Mesodermal cell (in vitro differentiated cells): ENCODE measurements around the gene PGBD5.

Experiments
- H3K27ac ChIP-seq: 2 replicates; pipeline ENCODE4 v1.7.0; 2013; ENCODE audit warnings: mild to moderate bottlenecking, low read depth, low read length, moderate library complexity; ENCODE audit not compliant: severe bottlenecking
- H3K36me3 ChIP-seq: 2 replicates; pipeline ENCODE4 v1.7.1; 2013; ENCODE audit warnings: mild to moderate bottlenecking, low read length, moderate library complexity; ENCODE audit not compliant: control insufficient read depth, insufficient read depth
- H3K4me1 ChIP-seq: one replicate; pipeline ENCODE4 v1.7.1; 2013; ENCODE audit warnings: mild to moderate bottlenecking, low read length; ENCODE audit not compliant: insufficient read depth, control insufficient read depth, poor library complexity, severe bottlenecking
- H3K4me3 ChIP-seq: 2 replicates; pipeline ENCODE4 v1.7.0; 2013; ENCODE audit warnings: low read length, control low read depth, mild to moderate bottlenecking; ENCODE audit not compliant: insufficient read depth, poor library complexity, severe bottlenecking; ENCODE audit errors: extremely low read depth
- H3K9me3 ChIP-seq: 2 replicates; pipeline ENCODE4 v1.7.1; 2013; ENCODE audit warnings: mild to moderate bottlenecking, low read length, moderate library complexity; ENCODE audit not compliant: control insufficient read depth
- WGBS, 2 experiments: methylation state at CpG; one replicate each; pipeline ENCODE4 v1.1.5; 2013; ENCODE audit warnings: missing lambda C conversion rate in 2 of 2; ENCODE audit not compliant: insufficient coverage in 2 of 2; 5-methylcytosine and 5-hydroxymethylcytosine counted together

PGBD5 gene

DNA sequence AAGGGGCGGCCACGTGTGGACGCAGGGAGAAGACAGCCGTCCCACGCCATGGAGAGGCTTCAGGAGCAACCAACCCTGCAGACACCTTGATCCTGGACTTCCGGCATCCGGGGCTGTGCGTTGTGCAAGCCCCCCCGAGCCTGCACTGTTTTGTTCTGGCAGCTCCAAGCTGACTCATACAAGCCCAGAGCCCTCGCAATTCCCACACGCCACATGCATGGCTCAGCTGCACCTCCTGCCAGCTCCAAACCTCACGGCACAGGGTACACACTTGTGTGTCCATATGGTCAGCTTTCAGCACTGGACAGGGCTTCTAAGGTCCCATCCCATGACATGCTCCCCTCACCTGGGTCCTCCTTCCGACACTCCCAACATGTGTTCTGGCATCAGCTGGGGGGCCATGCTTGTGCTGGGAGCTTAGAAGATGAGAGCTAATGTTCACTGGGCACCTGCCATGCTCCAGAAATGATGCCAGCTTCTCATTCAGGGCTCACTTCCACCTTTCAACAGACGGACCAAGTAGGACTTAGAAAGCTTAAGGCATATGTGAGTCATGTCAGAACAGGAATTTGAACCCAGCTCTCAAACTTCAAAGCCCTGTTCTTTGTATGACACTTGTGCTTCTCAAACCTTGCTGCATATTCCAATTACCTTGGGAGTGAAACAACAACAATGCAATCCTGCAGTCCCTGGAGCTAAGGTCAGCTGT is 137.3 kb downstream of the PGBD5 start:
- whole genome bisulfite sequencing, 2 experiments, result 93 to 94% methylated on average over 12 to 13 of the region's 14 CpGs
- Histone ChIP-seq H3K36me3 (peaks cover 5% of the 10 kb centered on the region), H3K9me3 (no peaks in the 10 kb centered on the region), H3K4me3 (no peak overlapping the region), H3K27ac (no peak overlapping the region), H3K4me1 (no peaks in the 10 kb centered on the region)

DNA sequence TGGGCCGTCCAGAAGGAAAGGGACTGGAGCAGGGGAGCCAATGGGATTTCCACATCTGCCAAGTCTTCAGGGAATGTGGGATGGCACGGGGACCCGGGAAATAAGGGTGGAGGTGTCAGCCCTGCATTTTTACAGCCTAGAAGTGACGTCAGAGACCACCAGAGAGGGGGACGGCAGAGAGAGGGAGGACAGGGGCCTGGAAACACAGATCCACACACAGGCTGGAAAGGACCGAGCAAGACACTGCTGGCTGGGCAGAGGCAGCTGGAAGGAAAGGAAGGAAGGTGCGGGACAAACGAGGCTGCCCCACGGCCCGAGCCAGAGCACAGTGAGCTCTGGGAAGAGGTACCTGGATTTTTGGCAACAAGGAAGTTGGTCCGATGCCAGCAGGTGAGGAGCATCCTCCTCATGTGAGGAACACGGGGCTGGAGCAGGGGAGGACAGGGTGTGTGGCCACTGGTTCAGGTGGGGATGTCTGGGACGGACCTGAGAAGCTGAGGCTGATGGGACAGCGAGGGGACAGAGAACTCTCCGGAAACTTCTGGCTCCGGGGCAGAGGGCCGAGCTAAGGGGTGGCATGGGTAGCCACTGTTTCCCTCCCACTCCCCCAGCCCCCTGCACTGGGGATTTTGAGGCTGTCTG is 138.3 kb downstream of the PGBD5 start:
- Histone ChIP-seq H3K4me1 (no peaks in the 10 kb centered on the region), H3K36me3 (peaks cover 5% of the 10 kb centered on the region), H3K27ac (no peak overlapping the region), H3K4me3 (no peak overlapping the region), H3K9me3 (no peaks in the 10 kb centered on the region)
- WGBS, 2 experiments, result 84 to 87% methylated on average over 14 of the region's 17 CpGs

- Histone ChIP-seq H3K4me1 (no peaks in the 10 kb centered on the region), H3K36me3 (peaks cover 5% of the 10 kb centered on the region), H3K27ac (no peak overlapping the region), H3K9me3 (no peaks in the 10 kb centered on the region), H3K4me3 (no peak overlapping the region)
- WGBS, 2 experiments, result 92% methylated on average over 2 to 7 of the region's 10 CpGs
These were observed 139.3 kb downstream of the PGBD5 start for GRCh38 chr1:230286890-230287269.

DNA sequence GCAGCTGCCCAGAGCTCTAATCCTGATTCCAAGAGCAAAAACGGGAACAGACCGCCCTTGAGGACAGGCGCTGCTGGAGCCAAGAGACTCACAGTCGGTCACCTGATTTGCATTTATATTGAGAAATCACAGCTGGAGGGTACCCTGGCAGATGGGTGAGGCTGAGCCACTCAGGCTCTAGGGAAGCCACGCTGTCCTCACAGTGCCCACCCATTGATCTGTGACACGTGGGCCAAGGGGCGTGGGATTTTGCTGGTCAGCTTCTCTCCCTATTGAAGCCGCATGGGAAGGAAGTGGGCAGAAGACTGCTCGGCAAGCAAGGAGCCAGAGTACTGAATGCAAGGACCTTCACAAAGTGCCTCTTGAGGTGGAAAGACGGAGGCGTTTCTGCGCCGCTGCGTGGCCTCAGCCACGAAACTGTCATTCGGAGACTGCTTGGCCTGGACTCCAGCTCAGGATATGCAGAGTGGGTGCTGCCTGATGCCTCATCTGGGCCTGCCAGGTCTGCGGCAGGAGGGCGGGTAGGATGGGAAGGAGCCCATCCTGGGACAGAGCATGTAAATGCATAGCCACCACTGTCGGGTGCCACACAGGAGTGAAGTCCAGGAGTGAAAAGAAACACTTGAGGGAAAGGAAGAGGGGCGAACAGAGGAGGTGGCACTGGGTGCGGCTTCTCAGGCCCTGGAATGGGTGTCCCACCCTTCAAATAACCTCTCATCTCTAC is 139.8 kb downstream of the PGBD5 start:
- Histone ChIP-seq H3K27ac (no peak overlapping the region), H3K36me3 (peaks cover 5% of the 10 kb centered on the region), H3K4me1 (no peaks in the 10 kb centered on the region), H3K4me3 (no peak overlapping the region), H3K9me3 (no peaks in the 10 kb centered on the region)
- WGBS, 2 experiments, result 84 to 88% methylated on average over 14 to 20 of the region's 21 CpGs

- H3K4me1 ChIP-seq, result no peaks in the 10 kb centered on the region
- WGBS, 2 experiments, result 93 to 100% methylated on average over 2 of the region's 7 CpGs
- peaks cover 9% of the 10 kb centered on the region for H3K36me3 ChIP-seq
- no peak overlapping the region for H3K27ac ChIP-seq
- no peak overlapping the region for H3K4me3 ChIP-seq
- H3K9me3 ChIP-seq, result no peaks in the 10 kb centered on the region
These were observed 140.8 kb downstream of the PGBD5 start for GRCh38 chr1:230285351-230285750.

- Histone ChIP-seq H3K36me3 (peaks cover 14% of the 10 kb centered on the region), H3K4me3 (no peak overlapping the region), H3K4me1 (no peaks in the 10 kb centered on the region), H3K27ac (no peak overlapping the region), H3K9me3 (no peaks in the 10 kb centered on the region)
- 88 to 100% methylated on average over 5 to 8 of the region's 10 CpGs for WGBS, 2 experiments
These were observed 141.2 kb downstream of the PGBD5 start for GRCh38 chr1:230284891-230285290.

GRCh38 chr1:230283678-230284077 is 142.5 kb downstream of the PGBD5 start:
- no peaks in the 10 kb centered on the region for H3K4me1 ChIP-seq
- H3K4me3 ChIP-seq, result no peak overlapping the region
- H3K9me3 ChIP-seq, result no peaks in the 10 kb centered on the region
- H3K27ac ChIP-seq, result no peak overlapping the region
- peaks cover 23% of the 10 kb centered on the region for H3K36me3 ChIP-seq
- WGBS, 2 experiments, result 89 to 91% methylated on average over 12 of the region's 12 CpGs

DNA sequence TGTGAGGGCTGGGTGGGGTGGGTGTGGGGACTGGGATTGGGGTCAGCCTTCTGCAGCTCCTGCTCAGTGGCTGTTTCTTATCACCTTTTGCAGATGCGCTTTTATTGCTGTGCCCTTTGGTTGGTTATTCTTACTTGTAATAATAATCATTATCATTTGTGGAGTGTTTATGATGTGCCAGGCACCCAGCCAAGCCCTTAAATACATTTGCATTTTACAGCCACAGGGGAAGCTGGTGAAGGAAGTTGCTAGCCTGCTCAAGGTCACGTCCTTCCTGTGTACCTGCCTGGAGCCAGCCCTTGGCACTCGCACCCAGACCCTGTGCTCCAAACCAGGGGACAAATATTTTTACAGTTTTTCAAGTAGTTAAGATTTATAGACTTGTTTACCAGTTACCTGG is 144.0 kb downstream of the PGBD5 start:
- Histone ChIP-seq H3K4me1 (no peaks in the 10 kb centered on the region), H3K36me3 (peaks cover 31% of the 10 kb centered on the region), H3K9me3 (no peaks in the 10 kb centered on the region), H3K4me3 (no peak overlapping the region), H3K27ac (no peak overlapping the region)
- 86 to 100% methylated on average over 1 of the region's 3 CpGs for WGBS, 2 experiments

DNA sequence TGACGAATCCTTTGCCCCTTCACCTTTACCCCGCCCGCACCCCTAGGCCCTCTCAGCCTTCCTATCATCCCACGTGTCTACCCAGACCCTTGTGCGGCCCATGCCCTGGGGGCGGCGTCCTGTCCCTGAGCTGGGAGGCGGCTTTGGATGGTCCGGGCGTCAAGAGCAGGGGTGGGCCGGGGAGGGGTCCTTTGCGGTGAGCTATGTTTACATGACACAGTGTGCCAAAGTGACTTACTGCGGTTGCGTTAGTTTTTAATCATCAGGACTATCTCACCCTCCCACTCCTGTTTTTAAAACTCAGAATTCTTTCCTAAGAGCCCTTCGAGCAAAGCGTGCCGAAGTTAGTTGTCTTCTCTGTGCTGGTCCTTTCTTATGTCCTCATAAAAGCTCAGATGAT is 144.6 kb downstream of the PGBD5 start:
- Histone ChIP-seq H3K36me3 (peaks cover 37% of the 10 kb centered on the region), H3K9me3 (no peaks in the 10 kb centered on the region), H3K27ac (no peak overlapping the region), H3K4me3 (no peak overlapping the region), H3K4me1 (no peaks in the 10 kb centered on the region)
- 89 to 90% methylated on average over 11 to 14 of the region's 17 CpGs for WGBS, 2 experiments

DNA sequence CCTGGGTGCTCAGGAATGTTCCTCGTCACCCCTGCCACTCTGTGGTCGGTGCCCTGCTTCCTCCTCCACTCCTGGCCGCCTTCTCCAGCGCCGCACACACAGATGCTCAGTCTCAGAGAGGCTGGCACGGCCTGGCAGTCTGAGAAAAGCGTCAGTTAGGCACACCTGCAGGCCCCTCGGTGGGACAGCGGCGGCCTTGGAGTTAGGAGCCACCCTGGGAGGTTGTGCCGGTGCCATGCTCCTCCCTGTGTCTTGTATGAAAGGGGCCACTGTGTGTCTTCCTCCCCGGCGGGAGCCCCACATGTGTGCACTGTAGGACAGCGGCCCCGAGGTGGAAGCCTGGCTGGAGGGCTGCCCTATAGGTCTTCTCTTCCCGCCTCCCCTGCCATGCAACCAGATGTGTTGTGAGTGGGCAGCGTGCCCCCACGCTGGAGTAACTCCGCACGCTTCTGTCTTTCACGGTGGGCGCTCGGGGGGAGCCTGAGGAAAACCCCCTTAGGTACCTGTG is 145.2 kb downstream of the PGBD5 start:
- H3K4me1 ChIP-seq, result no peaks in the 10 kb centered on the region
- H3K36me3 ChIP-seq, result peaks cover 43% of the 10 kb centered on the region
- no peak overlapping the region for H3K27ac ChIP-seq
- 94 to 96% methylated on average over 22 of the region's 23 CpGs for WGBS, 2 experiments
- H3K4me3 ChIP-seq, result no peak overlapping the region
- no peaks in the 10 kb centered on the region for H3K9me3 ChIP-seq
